Measurements from ENCODE around the gene PLEKHM2. TPM values are rescaled to one million over a fixed set of nuclear protein-coding genes. Genes with fewer than 3 reads are reported as not detected.

The PLEKHM2 gene
- total RNA-seq, 1 donor from 2014 or later: 42.8 TPM

- H3K4me3 ChIP-seq (ENCODE audit: low read depth, low read length): no peak overlapping the region
- no peak for DNase-seq (ENCODE audit: low read depth)
- TF ChIP-seq CTCF (conservative IDR thresholded peaks at IDR 0.05; ENCODE audit: low read depth, low read length): no peak
These were observed 16.4 kb downstream of the PLEKHM2 start for GRCh38 chr1:15700508-15700907.

GRCh38 chr1:15701784-15702183, 17.7 kb downstream of the PLEKHM2 start:
- DNase-seq (ENCODE audit: low read depth): no peak
- TF ChIP-seq CTCF (conservative IDR thresholded peaks at IDR 0.05; ENCODE audit: low read depth, low read length): no peak
- H3K4me3 ChIP-seq (ENCODE audit: low read depth, low read length): no peak overlapping the region

- DNase-seq (ENCODE audit: low read depth): no peak
These were observed 18.8 kb downstream of the PLEKHM2 start for GRCh38 chr1:15702722-15703550.

GRCh38 chr1:15703562-15703961, 19.4 kb downstream of the PLEKHM2 start:
- H3K4me3 ChIP-seq (ENCODE audit: low read depth, low read length): peak overlapping the region; percentile 36
- no peak for TF ChIP-seq CTCF (conservative IDR thresholded peaks at IDR 0.05; ENCODE audit: low read depth, low read length)
- DNase-seq (ENCODE audit: low read depth): peak; percentile 77

More at GRCh38 chr1:15702722-15703550, 18.8 kb downstream of the PLEKHM2 start:
- peak overlapping the region; percentile 36 for H3K4me3 ChIP-seq (ENCODE audit: low read depth, low read length)
- TF ChIP-seq CTCF (conservative IDR thresholded peaks at IDR 0.05; ENCODE audit: low read depth, low read length): peak; percentile 58

GRCh38 chr1:15704526-15705183, 20.5 kb downstream of the PLEKHM2 start:
- H3K4me3 ChIP-seq (ENCODE audit: low read depth, low read length): no peak overlapping the region
- no peak for DNase-seq (ENCODE audit: low read depth)
- no peak for TF ChIP-seq CTCF (conservative IDR thresholded peaks at IDR 0.05; ENCODE audit: low read depth, low read length)

- no peak overlapping the region for H3K4me3 ChIP-seq (ENCODE audit: low read depth, low read length)
- no peak for TF ChIP-seq CTCF (conservative IDR thresholded peaks at IDR 0.05; ENCODE audit: low read depth, low read length)
- DNase-seq (ENCODE audit: low read depth): no peak
These were observed 21.1 kb downstream of the PLEKHM2 start for GRCh38 chr1:15705184-15705566.

Measured in epithelial cell of proximal tubule (primary cell).